WERI-Rb-1 (cell line): ENCODE results near the gene BORCS8.

ENCODE experiments used
- DNase-seq: peaks from one replicate; pipeline ENCODE4 v3.0.0-alpha.2; 2020
- H3K27ac ChIP-seq: fragments of 250-450 bp; sonication (Bioruptor Pico); 2 replicates; pipeline ENCODE4 v1.5.1; 2020; ENCODE audit warnings: mild to moderate bottlenecking, moderate library complexity
- H3K27me3 ChIP-seq: fragments of 250-450 bp; sonication (Bioruptor Pico); 2 replicates; pipeline ENCODE4 v1.5.1; 2021; ENCODE audit warnings: mild to moderate bottlenecking, low read depth, moderate library complexity; ENCODE audit not compliant: insufficient read depth, severe bottlenecking
- H3K36me3 ChIP-seq: fragments of 250-450 bp; sonication (Bioruptor Pico); 2 replicates; pipeline ENCODE4 v1.5.1; 2020; ENCODE audit warnings: mild to moderate bottlenecking, moderate library complexity
- H3K4me3 ChIP-seq: 2 replicates; pipeline ENCODE4 v1.5.1; 2011; ENCODE audit warnings: low read depth, mild to moderate bottlenecking, control low read depth, low read length
- H3K9me3 ChIP-seq: fragments of 250-450 bp; sonication (Bioruptor Pico); 2 replicates; pipeline ENCODE4 v1.5.1; 2021; ENCODE audit warnings: mild to moderate bottlenecking, moderate library complexity; ENCODE audit not compliant: severe bottlenecking
- TF ChIP-seq, protein P1 (sequence below): IDR thresholded peaks from 2 replicates; pipeline ENCODE4 v1.5.1; 2011; ENCODE audit warnings: low read depth, mild to moderate bottlenecking, control low read depth, inconsistent platforms, low read length

BORCS8 gene

DNA sequence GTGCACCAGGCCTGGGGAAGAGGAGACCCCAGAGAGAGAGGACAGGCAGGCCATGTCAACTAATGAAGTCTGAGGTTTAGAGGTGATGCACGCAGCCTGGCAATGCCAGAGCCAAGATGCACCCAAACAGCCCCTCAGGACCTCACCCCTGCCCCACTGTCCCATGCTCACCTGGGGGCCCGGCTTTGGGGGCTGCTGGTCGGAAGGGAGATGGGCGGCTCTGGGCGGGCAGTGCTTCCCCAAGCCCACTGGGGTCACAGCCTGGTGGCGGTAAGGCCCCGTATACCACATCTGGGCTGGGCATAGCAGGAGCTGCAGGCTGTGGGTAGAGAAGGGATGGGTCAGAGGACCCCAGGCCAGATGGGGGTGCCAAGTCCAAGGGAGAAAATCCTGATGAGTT, 45.1 kb downstream of the BORCS8 start:
- H3K4me3 ChIP-seq, result no peak overlapping the region
- no peaks in the 10 kb centered on the region for H3K36me3 ChIP-seq
- H3K27ac ChIP-seq, result no peak overlapping the region
- no peaks in the 10 kb centered on the region for H3K27me3 ChIP-seq
- no peak for DNase-seq
- TF ChIP-seq, protein P1, sequence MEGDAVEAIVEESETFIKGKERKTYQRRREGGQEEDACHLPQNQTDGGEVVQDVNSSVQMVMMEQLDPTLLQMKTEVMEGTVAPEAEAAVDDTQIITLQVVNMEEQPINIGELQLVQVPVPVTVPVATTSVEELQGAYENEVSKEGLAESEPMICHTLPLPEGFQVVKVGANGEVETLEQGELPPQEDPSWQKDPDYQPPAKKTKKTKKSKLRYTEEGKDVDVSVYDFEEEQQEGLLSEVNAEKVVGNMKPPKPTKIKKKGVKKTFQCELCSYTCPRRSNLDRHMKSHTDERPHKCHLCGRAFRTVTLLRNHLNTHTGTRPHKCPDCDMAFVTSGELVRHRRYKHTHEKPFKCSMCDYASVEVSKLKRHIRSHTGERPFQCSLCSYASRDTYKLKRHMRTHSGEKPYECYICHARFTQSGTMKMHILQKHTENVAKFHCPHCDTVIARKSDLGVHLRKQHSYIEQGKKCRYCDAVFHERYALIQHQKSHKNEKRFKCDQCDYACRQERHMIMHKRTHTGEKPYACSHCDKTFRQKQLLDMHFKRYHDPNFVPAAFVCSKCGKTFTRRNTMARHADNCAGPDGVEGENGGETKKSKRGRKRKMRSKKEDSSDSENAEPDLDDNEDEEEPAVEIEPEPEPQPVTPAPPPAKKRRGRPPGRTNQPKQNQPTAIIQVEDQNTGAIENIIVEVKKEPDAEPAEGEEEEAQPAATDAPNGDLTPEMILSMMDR, result no peak
- no peaks in the 10 kb centered on the region for H3K9me3 ChIP-seq

DNA sequence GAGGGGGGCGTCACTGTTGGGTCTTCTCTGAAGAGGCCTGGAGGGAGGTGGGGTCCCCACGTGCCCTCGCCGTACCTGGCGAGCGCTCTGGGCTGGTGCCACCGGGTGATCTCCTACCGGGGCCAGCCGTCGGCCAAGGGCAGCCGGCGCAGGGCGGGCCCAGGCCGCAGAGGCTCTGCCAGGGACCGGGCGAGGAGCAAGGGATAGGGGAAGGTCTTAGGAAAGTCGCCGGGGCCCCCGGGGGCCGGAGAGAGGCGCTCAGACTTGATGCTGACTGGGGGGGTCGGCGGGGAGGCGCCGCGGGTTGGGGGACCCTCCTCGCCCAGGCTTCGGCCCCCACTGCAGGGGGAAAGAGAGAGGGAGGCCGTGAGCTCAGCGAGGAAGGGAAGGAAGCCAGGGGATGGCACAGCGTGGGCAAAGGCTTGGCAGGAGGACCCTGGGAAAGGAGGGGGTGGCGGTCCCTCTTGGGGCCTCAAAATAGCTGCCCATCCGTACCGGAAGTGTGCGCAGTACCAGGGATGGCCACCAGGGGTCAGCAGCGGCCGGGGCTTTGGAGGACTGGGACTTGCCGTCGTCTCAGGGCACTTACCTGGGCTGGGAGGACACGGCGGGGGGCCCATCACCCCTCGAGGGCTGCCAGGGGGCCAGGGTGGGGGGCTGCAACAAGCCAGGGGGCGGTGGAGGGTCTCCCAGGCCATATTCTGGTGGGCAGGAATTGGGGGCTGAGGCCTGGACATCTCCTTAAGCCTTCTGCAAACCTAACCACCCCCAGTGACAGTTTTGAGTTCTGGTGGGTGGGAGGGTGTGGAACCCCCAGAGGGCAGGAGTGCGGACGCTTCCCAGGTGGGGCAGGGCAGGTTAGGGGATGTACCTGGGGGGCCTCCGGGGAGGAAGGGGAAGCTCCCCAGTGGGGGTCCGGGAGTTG, 46.0 kb downstream of the BORCS8 start:
- Histone ChIP-seq H3K27ac (no peak overlapping the region), H3K27me3 (no peaks in the 10 kb centered on the region), H3K4me3 (no peak overlapping the region), H3K9me3 (no peaks in the 10 kb centered on the region), H3K36me3 (no peaks in the 10 kb centered on the region)
- TF ChIP-seq, protein P1, result peak; percentile 94
- peak; percentile 81 for DNase-seq

DNA sequence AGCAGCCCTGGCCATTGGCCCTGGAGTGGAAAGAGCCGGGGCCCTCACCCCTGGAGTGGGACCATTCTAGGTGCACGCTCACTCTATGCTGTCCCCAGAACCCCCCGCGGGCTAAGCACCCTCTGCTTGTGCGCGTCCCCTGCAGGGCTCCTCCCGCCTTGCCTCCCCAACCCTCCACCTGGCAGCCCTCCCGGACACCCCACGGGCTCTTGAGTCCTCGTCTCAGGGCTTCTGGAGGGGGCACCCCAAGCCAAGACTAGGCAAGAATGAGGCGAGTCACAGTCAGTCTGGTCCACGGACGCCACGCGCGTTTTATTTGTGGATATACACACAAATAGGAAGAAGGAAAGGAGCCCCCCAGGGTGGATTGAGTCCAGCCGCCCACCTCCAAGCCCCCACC, 46.7 kb downstream of the BORCS8 start:
- Histone ChIP-seq H3K27me3 (no peaks in the 10 kb centered on the region), H3K9me3 (no peaks in the 10 kb centered on the region), H3K4me3 (no peak overlapping the region), H3K36me3 (no peaks in the 10 kb centered on the region), H3K27ac (no peak overlapping the region)
- no peak for DNase-seq
- TF ChIP-seq, protein P1, result no peak

DNA sequence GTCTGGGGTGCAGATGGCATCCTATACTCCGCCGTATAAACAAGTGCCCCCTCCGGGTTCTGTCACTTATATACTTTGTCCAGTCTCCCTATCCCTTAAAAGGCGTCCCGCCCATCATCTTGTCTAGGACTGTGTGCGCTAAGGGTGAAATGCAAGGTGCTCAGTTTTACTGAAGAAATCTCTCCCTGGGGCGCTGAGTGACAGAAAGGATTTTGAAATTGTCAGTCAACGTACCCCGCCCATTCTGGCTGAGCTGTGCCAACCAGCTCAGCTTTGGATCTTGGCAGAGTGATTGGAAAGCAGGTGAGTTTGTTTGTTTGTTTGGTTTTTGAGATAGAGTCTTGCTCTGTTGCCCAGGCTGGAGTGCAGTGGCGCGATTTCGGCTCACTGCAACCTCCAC, 49.6 kb downstream of the BORCS8 start:
- DNase-seq, result no peak
- Histone ChIP-seq H3K36me3 (no peaks in the 10 kb centered on the region), H3K4me3 (no peak overlapping the region), H3K9me3 (no peaks in the 10 kb centered on the region), H3K27me3 (no peaks in the 10 kb centered on the region), H3K27ac (no peak overlapping the region)
- TF ChIP-seq, protein P1, result no peak

DNA sequence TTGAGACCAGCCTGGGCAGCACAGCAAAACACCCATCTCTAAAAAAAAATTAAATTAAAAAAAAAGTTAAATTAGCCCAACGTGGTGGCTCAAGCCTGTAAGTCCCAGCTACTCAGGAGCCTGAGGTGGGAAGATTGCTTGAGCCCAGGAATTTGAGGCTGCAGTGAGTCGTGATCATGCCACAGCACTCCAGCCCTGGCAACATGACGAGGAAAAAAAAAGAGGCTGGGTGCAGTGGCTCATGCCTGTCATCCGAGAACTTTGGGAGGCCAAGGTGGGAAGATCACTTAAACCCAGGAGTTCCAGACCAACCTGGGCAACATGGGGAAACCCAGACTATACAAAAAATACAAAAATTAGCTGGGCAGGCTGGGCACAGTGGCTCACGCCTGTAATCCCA, 51.5 kb downstream of the BORCS8 start:
- no peaks in the 10 kb centered on the region for H3K36me3 ChIP-seq
- TF ChIP-seq, protein P1, result no peak
- no peaks in the 10 kb centered on the region for H3K27me3 ChIP-seq
- H3K4me3 ChIP-seq, result no peak overlapping the region
- no peak for DNase-seq
- no peak overlapping the region for H3K27ac ChIP-seq
- H3K9me3 ChIP-seq, result no peaks in the 10 kb centered on the region

DNA sequence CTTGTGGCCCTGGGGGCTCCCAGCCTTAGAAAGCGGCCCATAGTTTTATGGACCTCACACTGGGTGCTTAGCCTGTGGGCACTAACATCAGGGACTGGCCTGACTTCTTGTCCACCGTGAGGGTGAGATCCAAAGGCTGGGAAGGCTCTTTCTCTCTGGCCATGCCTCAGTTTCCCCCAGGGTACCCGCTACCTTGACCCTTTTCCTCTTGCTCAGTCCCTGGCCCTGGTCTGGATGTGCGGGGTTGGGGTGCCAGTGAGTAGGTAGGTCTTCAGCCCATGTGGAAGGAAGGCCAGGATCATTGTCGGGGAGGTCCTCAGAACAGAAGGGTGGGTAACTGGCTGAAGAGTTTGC, 52.1 kb downstream of the BORCS8 start:
- no peaks in the 10 kb centered on the region for H3K27me3 ChIP-seq
- H3K36me3 ChIP-seq, result no peaks in the 10 kb centered on the region
- no peak overlapping the region for H3K27ac ChIP-seq
- H3K9me3 ChIP-seq, result no peaks in the 10 kb centered on the region
- DNase-seq, result no peak
- TF ChIP-seq, protein P1, result no peak
- no peak overlapping the region for H3K4me3 ChIP-seq
